Measurements from ENCODE around the gene CALHM4. TPM values are rescaled to one million over a fixed set of nuclear protein-coding genes. Genes with fewer than 3 reads are reported as not detected.
"Not testable (repeated sequence)": the region's sequence is repeated elsewhere in the genome, so short reads cannot be mapped to it uniquely, and the experiment has no call there.

The CALHM4 gene
- total and polyA plus RNA-seq, 2 donors: not detected

DNA sequence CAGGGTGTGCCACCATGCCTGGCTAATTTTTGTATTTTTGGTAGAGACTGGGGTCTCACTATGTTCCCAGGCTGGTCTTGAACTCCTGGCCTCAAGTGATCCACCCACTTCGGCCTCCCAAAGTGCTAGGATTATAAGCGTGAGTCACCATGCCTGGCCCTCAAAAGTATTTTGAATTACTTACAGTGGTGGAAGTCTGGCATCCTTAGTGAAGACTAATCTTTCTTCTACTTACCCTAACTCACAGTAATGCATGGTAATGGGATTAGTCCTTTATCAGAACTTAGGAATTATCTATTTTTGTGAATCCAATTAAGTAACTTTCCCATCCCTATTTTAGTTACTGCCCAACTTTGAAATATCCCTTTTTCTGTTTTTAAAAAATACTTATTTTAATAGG, 21.7 kb downstream of the CALHM4 start:
- DNase-seq (ENCODE audit: extremely low spot score): no peak
- no peak overlapping the region for H3K27ac ChIP-seq (ENCODE audit: low read depth)
- H3K4me3 ChIP-seq (ENCODE audit: low read depth, low read length): no peak overlapping the region
- H3K36me3 ChIP-seq (ENCODE audit: insufficient read depth): no peaks in the 10 kb centered on the region
- WGBS: 83% methylated on average over 2 of the region's 2 CpGs
- H3K4me1 ChIP-seq (ENCODE audit: insufficient read depth): no peaks in the 10 kb centered on the region

DNA sequence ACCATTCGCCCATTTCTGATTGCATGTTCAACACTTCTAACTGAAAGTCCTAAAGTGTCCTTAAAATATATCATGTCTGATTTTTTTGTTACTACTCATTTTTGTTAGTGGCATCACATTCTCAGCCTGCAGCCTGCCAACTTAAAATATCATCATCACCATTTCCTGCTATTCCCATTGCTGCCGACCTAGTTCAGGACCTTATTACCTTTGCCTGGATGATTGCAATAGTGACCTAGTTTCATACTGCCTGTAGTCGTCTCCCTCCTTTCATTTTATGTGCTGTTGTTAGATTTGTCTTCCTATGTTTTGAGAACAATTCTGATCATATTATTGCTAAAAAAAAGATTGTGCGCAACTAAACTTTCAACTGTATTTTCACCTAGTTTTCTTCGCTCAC, 23.9 kb downstream of the CALHM4 start:
- 83% methylated on average over 5 of the region's 5 CpGs for WGBS
- no peak for DNase-seq (ENCODE audit: extremely low spot score)
- Histone ChIP-seq H3K36me3 (ENCODE audit: insufficient read depth) (no peaks in the 10 kb centered on the region), H3K4me3 (ENCODE audit: low read depth, low read length) (no peak overlapping the region), H3K27ac (ENCODE audit: low read depth) (no peak overlapping the region), H3K4me1 (ENCODE audit: insufficient read depth) (no peaks in the 10 kb centered on the region)

GRCh38 chr6:116578335-116578734, 24.8 kb downstream of the CALHM4 start:
- no peak overlapping the region for H3K27ac ChIP-seq (ENCODE audit: low read depth)
- no peak for DNase-seq (ENCODE audit: extremely low spot score)
- no peaks in the 10 kb centered on the region for H3K4me1 ChIP-seq (ENCODE audit: insufficient read depth)
- no peaks in the 10 kb centered on the region for H3K36me3 ChIP-seq (ENCODE audit: insufficient read depth)
- H3K4me3 ChIP-seq (ENCODE audit: low read depth, low read length): no peak overlapping the region

DNA sequence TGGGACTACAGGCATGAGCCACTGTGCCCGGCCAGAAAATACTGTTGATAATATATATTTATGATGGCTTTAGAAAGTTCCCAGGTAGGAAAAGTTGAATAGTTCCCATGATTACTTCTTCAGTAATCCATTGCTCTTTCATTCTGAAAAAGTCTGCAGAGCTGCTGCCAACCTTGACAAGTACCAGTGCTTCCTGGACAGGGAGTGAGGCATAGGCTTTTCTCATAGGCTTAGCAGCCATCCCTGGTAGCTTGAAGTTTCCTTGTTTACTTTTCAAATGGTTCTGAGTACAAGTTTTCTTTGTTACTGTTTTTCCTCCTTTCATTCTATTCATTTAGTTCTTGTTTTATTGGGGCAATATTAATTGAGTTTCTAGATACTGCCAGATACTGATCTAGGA, 25.6 kb downstream of the CALHM4 start:
- DNase-seq (ENCODE audit: extremely low spot score): no peak
- Histone ChIP-seq H3K36me3 (ENCODE audit: insufficient read depth) (no peaks in the 10 kb centered on the region), H3K27ac (ENCODE audit: low read depth) (no peak overlapping the region), H3K4me1 (ENCODE audit: insufficient read depth) (no peaks in the 10 kb centered on the region), H3K4me3 (ENCODE audit: low read depth, low read length) (no peak overlapping the region)
- 76% methylated on average over 1 of the region's 1 CpG for WGBS

GRCh38 chr6:116580198-116580597, 26.6 kb downstream of the CALHM4 start:
- Histone ChIP-seq H3K27ac (ENCODE audit: low read depth) (no peak overlapping the region), H3K36me3 (ENCODE audit: insufficient read depth) (no peaks in the 10 kb centered on the region), H3K4me1 (ENCODE audit: insufficient read depth) (no peaks in the 10 kb centered on the region), H3K4me3 (ENCODE audit: low read depth, low read length) (no peak overlapping the region)
- DNase-seq (ENCODE audit: extremely low spot score): no peak
- WGBS: 77% methylated on average over 2 of the region's 2 CpGs

DNA sequence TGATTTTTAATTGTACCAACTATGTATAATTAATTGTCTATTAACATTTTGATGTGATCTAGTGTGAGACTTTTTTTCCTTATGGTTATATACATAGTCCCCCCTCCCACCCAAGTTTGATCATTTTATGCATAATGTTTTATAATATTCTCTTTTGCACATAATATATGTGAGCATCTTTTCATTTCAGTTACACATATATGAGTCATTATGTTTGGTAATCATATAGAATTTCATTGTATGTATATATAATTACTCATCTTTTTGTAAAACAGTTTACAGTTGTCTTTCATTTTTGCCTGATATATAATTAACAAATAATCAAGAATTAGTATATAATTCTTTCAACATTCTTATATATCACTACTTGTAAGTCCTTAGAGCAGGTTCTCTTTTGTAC, 32.7 kb downstream of the CALHM4 start:
- H3K4me1 ChIP-seq (ENCODE audit: insufficient read depth): peaks cover 2% of the 10 kb centered on the region
- no peak overlapping the region for H3K27ac ChIP-seq (ENCODE audit: low read depth)
- peaks cover 2% of the 10 kb centered on the region for H3K36me3 ChIP-seq (ENCODE audit: insufficient read depth)
- no peak for DNase-seq (ENCODE audit: extremely low spot score)
- no peak overlapping the region for H3K4me3 ChIP-seq (ENCODE audit: low read depth, low read length)

DNA sequence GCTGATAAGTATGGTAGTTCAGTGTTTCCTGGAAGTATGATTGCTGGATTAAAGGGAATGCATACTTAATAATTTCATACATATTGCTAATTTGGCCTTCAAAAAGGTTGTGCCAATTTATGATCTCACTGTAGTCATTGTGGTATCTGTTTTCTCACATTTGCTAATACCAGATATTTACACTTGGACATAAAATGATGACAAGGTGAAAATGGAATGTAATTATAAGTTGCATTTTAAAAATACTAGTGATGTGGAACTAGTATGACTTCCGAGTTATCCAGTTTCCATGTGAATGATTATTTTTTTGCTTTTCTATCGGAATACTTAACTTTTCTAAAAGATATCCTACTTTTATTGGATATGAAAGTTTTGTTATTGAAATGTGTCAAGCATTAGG, 33.2 kb downstream of the CALHM4 start:
- DNase-seq (ENCODE audit: extremely low spot score): no peak
- 98% methylated on average over 2 of the region's 2 CpGs for WGBS
- H3K4me1 ChIP-seq (ENCODE audit: insufficient read depth): peaks cover 2% of the 10 kb centered on the region
- peaks cover 4% of the 10 kb centered on the region for H3K36me3 ChIP-seq (ENCODE audit: insufficient read depth)
- no peak overlapping the region for H3K4me3 ChIP-seq (ENCODE audit: low read depth, low read length)
- H3K27ac ChIP-seq (ENCODE audit: low read depth): no peak overlapping the region

GRCh38 chr6:116595247-116595646, 41.7 kb downstream of the CALHM4 start:
- no peak overlapping the region for H3K27ac ChIP-seq (ENCODE audit: low read depth)
- 67% methylated on average over 3 of the region's 3 CpGs for WGBS
- H3K4me3 ChIP-seq (ENCODE audit: low read depth, low read length): no peak overlapping the region
- DNase-seq (ENCODE audit: extremely low spot score): no peak
- peaks cover 11% of the 10 kb centered on the region for H3K36me3 ChIP-seq (ENCODE audit: insufficient read depth)
- H3K4me1 ChIP-seq (ENCODE audit: insufficient read depth): no peaks in the 10 kb centered on the region

- no peak for DNase-seq (ENCODE audit: extremely low spot score)
- peaks cover 8% of the 10 kb centered on the region for H3K36me3 ChIP-seq (ENCODE audit: insufficient read depth)
Measured at GRCh38 chr6:116596815-116597214, 43.3 kb downstream of the CALHM4 start.

GRCh38 chr6:116603916-116604315, 50.4 kb downstream of the CALHM4 start:
- H3K27ac ChIP-seq (ENCODE audit: low read depth): not testable (repeated sequence)

More at GRCh38 chr6:116596815-116597214, 43.3 kb downstream of the CALHM4 start:
- H3K4me3 ChIP-seq (ENCODE audit: low read depth, low read length): no peak overlapping the region
- no peak overlapping the region for H3K27ac ChIP-seq (ENCODE audit: low read depth)
- 79% methylated on average over 4 of the region's 4 CpGs for WGBS
- H3K4me1 ChIP-seq (ENCODE audit: insufficient read depth): no peaks in the 10 kb centered on the region

DNA sequence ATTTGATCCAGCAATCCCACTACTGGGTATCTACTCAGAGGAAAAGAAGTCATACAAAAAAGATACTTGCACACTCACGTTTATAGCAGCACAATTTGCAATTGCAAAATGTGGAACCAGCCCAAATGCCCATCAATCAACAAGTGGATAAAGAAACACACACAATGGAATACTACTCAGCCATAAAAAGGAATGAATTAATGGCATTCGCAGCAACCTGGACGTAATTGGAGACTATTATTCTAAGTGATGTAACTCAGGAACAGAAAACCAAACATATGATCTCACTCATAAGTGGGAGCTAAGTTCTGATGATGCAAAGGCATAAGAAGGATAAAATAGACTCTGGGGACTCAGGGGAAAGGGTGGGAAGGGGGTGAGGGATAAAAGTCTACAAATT, 51.3 kb downstream of the CALHM4 start:
- 90% methylated on average over 3 of the region's 3 CpGs for WGBS
- not testable (repeated sequence) for H3K4me1 ChIP-seq (ENCODE audit: insufficient read depth); DNase-seq (ENCODE audit: extremely low spot score); H3K36me3 ChIP-seq (ENCODE audit: insufficient read depth); H3K27ac ChIP-seq (ENCODE audit: low read depth); H3K4me3 ChIP-seq (ENCODE audit: low read depth, low read length)

More at GRCh38 chr6:116603916-116604315, 50.4 kb downstream of the CALHM4 start:
- not testable (repeated sequence) for H3K4me1 ChIP-seq (ENCODE audit: insufficient read depth); H3K4me3 ChIP-seq (ENCODE audit: low read depth, low read length); DNase-seq (ENCODE audit: extremely low spot score); H3K36me3 ChIP-seq (ENCODE audit: insufficient read depth)
- WGBS: 92% methylated on average over 3 of the region's 3 CpGs

DNA sequence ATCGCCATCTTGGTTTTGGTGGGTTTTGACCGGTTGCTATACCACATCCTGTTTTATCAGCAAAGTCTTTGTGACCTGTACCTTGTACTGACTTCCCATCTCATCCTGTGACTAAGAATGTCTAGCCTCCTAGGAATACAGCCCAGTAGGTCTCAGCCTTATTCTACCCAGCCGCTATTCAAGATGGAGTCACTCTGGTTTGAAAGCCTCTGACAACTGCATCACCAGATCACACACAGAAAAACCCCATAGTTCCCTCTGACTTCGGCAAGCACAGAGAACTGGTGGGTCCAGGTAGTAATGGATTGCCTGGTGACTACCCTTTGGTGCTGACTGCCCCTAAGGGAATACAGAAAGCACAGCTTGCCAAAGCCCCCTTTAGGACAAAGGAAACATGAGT, 52.4 kb downstream of the CALHM4 start:
- no peak for DNase-seq (ENCODE audit: extremely low spot score)
- Histone ChIP-seq H3K36me3 (ENCODE audit: insufficient read depth) (no peaks in the 10 kb centered on the region), H3K27ac (ENCODE audit: low read depth) (no peak overlapping the region), H3K4me3 (ENCODE audit: low read depth, low read length) (no peak overlapping the region), H3K4me1 (ENCODE audit: insufficient read depth) (no peaks in the 10 kb centered on the region)
- 98% methylated on average over 4 of the region's 4 CpGs for WGBS

Other genes with a start within 250 kb of the CALHM4 start
- 76.5 TPM for gene DSE, start 182.8 kb upstream of the CALHM4 start, total RNA-seq
- 18.4 TPM for gene DSE, start 182.8 kb upstream of the CALHM4 start, polyA plus RNA-seq
- 9.5 TPM for gene CALHM6, start 92.4 kb upstream of the CALHM4 start, total RNA-seq
- 7.1 TPM for gene CALHM6, start 92.4 kb upstream of the CALHM4 start, polyA plus RNA-seq
- 8.6 TPM for gene CALHM5, start 42.1 kb upstream of the CALHM4 start, total RNA-seq
- gene CALHM5, start 42.1 kb upstream of the CALHM4 start, polyA plus RNA-seq: 1.7 TPM
- gene TRAPPC3L, start 8.1 kb upstream of the CALHM4 start, total RNA-seq: 0.42 TPM
- gene TRAPPC3L, start 8.1 kb upstream of the CALHM4 start, polyA plus RNA-seq: 0.05 TPM
- 37.1 TPM for gene RWDD1, start 17.8 kb downstream of the CALHM4 start, total RNA-seq
- gene RWDD1, start 17.8 kb downstream of the CALHM4 start, polyA plus RNA-seq: 62.1 TPM
- gene RSPH4A, start 62.7 kb downstream of the CALHM4 start, total RNA-seq: 0.90 TPM
- gene RSPH4A, start 62.7 kb downstream of the CALHM4 start, polyA plus RNA-seq: 0.28 TPM
- 24.0 TPM for gene ZUP1, start 115.0 kb downstream of the CALHM4 start, total RNA-seq
- 5.3 TPM for gene ZUP1, start 115.0 kb downstream of the CALHM4 start, polyA plus RNA-seq
- 38.8 TPM for gene KPNA5, start 127.5 kb downstream of the CALHM4 start, total RNA-seq
- gene KPNA5, start 127.5 kb downstream of the CALHM4 start, polyA plus RNA-seq: 5.6 TPM
- gene FAM162B, start 212.0 kb downstream of the CALHM4 start, total RNA-seq: 12.0 TPM
- 16.1 TPM for gene FAM162B, start 212.0 kb downstream of the CALHM4 start, polyA plus RNA-seq

Data from urinary bladder (tissue), 4 donors.